ENCODE data around the gene PLSCR1. TPM values are rescaled to one million over a fixed set of nuclear protein-coding genes. Genes with fewer than 3 reads are reported as not detected.

The PLSCR1 gene
- total RNA-seq, 1 experiment from 2014 or later: 48.9 TPM

DNA sequence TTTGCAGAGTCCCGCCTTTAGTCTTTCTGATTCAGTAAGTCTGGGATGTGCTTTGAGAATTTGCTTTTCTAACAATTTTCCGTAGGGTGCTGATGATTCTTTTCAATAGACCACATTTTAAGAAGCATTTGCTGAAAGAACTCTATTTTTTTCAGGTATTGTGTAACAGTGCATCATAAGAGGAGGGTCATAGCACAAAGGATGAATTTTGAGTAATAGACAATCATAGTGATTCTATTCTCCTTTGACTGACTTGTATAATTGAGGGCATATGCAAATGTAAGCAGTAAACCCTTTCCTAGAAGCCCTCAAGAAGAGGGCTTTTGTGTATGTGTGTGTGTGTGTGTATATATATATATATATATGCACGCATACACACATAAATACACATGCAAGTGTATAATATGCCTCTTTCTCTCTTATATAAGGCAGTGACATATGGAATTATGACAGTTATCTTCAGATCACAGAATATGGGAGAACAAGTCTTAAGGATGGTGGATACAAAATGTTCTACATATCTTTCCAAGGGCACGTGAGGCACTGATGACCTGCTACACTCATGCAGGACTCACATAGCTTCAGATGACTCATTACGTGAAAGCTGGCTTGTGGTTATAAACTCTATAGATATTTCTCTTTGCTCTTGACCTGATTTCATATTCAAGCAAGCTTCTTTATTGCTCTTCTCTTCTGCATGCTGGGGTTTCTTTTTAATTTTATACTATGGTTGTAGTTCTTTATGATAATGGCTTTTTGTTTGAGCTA is 6.5 kb upstream of the PLSCR1 start:
- H3K79me2 ChIP-seq (ENCODE audit: insufficient read depth, low read length): no peaks in the 10 kb centered on the region
- H2BK120ac ChIP-seq (ENCODE audit: low read depth, low read length, poor library complexity, severe bottlenecking): no peak overlapping the region
- H4K20me1 ChIP-seq (ENCODE audit: control insufficient read depth, insufficient read depth, insufficient read length): no peaks in the 10 kb centered on the region
- WGBS (ENCODE audit: extremely low coverage, insufficient read length, low lambda C conversion rate): no CpG with 5 or more reads among the region's 5 CpGs
- H3K27ac Mint-ChIP-seq: no peak overlapping the region
- no peak overlapping the region for H3K14ac ChIP-seq (ENCODE audit: insufficient read depth, low read length)
- H3K9ac ChIP-seq (ENCODE audit: extremely low read depth, insufficient read length, low read length): no peak overlapping the region
- H3K4me1 ChIP-seq (ENCODE audit: insufficient read depth, low read length): 0 out of 2 replicates have a peak, but pooled peaks cover 7% of the 10 kb centered on the region
- H3K79me1 ChIP-seq (ENCODE audit: insufficient read depth, low read depth, low read length, poor library complexity, severe bottlenecking): no peaks in the 10 kb centered on the region
- H2BK5ac ChIP-seq (ENCODE audit: insufficient read length, low read length): no peak overlapping the region
- H3K27me3 ChIP-seq (ENCODE audit: insufficient read depth, low read length): no peaks in the 10 kb centered on the region
- no peaks in the 10 kb centered on the region for H3K23me2 ChIP-seq (ENCODE audit: insufficient read length, low read depth, low read length, poor library complexity, severe bottlenecking)
- no peak overlapping the region for H3K18ac ChIP-seq (ENCODE audit: insufficient read length, low read depth, low read length)
- H3K56ac ChIP-seq (ENCODE audit: insufficient read length, low read depth, low read length): no peak overlapping the region
- H4K5ac ChIP-seq (ENCODE audit: insufficient read length, low read depth, low read length): no peak overlapping the region
- H2AFZ ChIP-seq (ENCODE audit: low read length): no peak overlapping the region
- no peak for DNase-seq
- TF ChIP-seq, protein P1, sequence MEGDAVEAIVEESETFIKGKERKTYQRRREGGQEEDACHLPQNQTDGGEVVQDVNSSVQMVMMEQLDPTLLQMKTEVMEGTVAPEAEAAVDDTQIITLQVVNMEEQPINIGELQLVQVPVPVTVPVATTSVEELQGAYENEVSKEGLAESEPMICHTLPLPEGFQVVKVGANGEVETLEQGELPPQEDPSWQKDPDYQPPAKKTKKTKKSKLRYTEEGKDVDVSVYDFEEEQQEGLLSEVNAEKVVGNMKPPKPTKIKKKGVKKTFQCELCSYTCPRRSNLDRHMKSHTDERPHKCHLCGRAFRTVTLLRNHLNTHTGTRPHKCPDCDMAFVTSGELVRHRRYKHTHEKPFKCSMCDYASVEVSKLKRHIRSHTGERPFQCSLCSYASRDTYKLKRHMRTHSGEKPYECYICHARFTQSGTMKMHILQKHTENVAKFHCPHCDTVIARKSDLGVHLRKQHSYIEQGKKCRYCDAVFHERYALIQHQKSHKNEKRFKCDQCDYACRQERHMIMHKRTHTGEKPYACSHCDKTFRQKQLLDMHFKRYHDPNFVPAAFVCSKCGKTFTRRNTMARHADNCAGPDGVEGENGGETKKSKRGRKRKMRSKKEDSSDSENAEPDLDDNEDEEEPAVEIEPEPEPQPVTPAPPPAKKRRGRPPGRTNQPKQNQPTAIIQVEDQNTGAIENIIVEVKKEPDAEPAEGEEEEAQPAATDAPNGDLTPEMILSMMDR (conservative IDR thresholded peaks at IDR 0.05): no peak
- peaks cover 26 to 28% of the 10 kb centered on the region in 2 experiments for H3K4me1 Mint-ChIP-seq
- H2BK20ac ChIP-seq (ENCODE audit: low read depth, low read length, poor library complexity, severe bottlenecking): no peak overlapping the region
- no peak overlapping the region for H3T11ph ChIP-seq (ENCODE audit: low read length)
- H3K23ac ChIP-seq (ENCODE audit: insufficient read length, low read depth, low read length): no peak overlapping the region
- H2BK12ac ChIP-seq (ENCODE audit: insufficient read length, low read depth, low read length): no peak overlapping the region
- no peak overlapping the region for H3K27ac ChIP-seq (ENCODE audit: insufficient read length, low read depth, low read length)
- no peak overlapping the region for H4K8ac ChIP-seq (replicated peaks; ENCODE audit: insufficient read length, low read depth, low read length)
- no peak overlapping the region for H3K4me3 Mint-ChIP-seq
- H4K91ac ChIP-seq (ENCODE audit: insufficient read length, low read depth, low read length): no peak overlapping the region
- no peaks in the 10 kb centered on the region for H3K27me3 Mint-ChIP-seq (ENCODE audit: low read depth)
- H2AK5ac ChIP-seq (ENCODE audit: insufficient read length, low read length): no peak overlapping the region
- no peaks in the 10 kb centered on the region for H3K9me3 ChIP-seq (ENCODE audit: control insufficient read depth, low read depth, low read length)
- no peak overlapping the region for H3K4ac ChIP-seq (ENCODE audit: low read depth, low read length)
- no peak overlapping the region for H3K4me2 ChIP-seq (ENCODE audit: insufficient read depth, insufficient read length, low read length)
- H3K36me3 Mint-ChIP-seq (ENCODE audit: insufficient read depth in 1 of 3, low read depth in 3 of 3): peaks cover 0 to 3% (median 0%) of the 10 kb centered on the region in 3 experiments; a peak in 3 of 7 replicates
- H2BK15ac ChIP-seq (ENCODE audit: low read depth, low read length): no peak overlapping the region
- peaks cover 0 to under 1% of the 10 kb centered on the region in 2 experiments; a peak in 2 of 5 replicates for H3K9me3 Mint-ChIP-seq

Measured in H9 (cell line).